ENCODE measurements around the gene DOCK3. TPM values are rescaled to one million over a fixed set of nuclear protein-coding genes. Genes with fewer than 3 reads are reported as not detected.

Gene DOCK3
- total RNA-seq, 1 experiment from 2014 or later, result 5.6 TPM

DNA sequence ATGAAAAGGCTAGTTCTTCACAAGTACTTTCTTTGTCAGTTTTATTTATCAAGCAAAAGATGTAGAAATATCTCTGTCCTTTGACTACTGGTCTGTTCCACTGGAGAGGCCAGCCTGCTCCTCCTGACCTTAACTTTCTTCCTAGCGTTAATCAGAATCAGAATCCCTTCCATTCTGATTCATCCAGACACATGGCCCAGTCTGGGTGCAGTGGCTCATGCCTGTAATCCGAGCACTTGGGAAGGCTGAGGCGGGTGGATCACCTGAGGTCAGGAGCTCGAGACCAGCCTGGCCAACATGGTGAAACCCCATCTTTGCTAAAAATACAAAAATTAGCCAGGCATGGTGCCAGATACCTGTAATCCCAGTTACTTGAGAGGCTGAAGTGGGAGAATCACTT is 678.4 kb downstream of the DOCK3 start:
- CTCF ChIA-PET, result interaction anchor here (1.0 to 1.1 kb wide), 2 partner anchors 25 to 253 kb away, joined by 3 to 5 read pairs; no protein-coding TSS in a partner anchor
- Mint-ChIP-seq H3K27ac (no peak overlapping the region), H3K27me3 (ENCODE audit: low read depth) (no peaks in the 10 kb centered on the region), H3K4me1 (0 out of 2 replicates have a peak, but pooled peaks cover 4% of the 10 kb centered on the region), H3K4me3 (no peak overlapping the region), H3K9me3 (no peaks in the 10 kb centered on the region), H3K36me3 (no peaks in the 10 kb centered on the region)
- no peak for TF ChIP-seq RORB (CRISPR knock-in tag; IDR thresholded peaks at IDR 0.05)
- TF ChIP-seq ZNF396 (CRISPR knock-in tag; IDR thresholded peaks at IDR 0.05; ENCODE audit: borderline replicate concordance), result no peak
- TF ChIP-seq, protein P1, sequence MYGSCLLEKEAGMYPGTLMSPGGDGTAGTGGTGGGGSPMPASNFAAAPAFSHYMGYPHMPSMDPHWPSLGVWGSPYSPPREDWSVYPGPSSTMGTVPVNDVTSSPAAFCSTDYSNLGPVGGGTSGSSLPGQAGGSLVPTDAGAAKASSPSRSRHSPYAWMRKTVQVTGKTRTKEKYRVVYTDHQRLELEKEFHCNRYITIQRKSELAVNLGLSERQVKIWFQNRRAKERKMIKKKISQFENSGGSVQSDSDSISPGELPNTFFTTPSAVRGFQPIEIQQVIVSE (CRISPR knock-in tag; IDR thresholded peaks at IDR 0.05; ENCODE audit: borderline replicate concordance), result no peak
- TF ChIP-seq, protein P2, sequence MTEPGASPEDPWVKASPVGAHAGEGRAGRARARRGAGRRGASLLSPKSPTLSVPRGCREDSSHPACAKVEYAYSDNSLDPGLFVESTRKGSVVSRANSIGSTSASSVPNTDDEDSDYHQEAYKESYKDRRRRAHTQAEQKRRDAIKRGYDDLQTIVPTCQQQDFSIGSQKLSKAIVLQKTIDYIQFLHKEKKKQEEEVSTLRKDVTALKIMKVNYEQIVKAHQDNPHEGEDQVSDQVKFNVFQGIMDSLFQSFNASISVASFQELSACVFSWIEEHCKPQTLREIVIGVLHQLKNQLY (CRISPR knock-in tag; IDR thresholded peaks at IDR 0.05), result no peak
- TF ChIP-seq, protein P3, sequence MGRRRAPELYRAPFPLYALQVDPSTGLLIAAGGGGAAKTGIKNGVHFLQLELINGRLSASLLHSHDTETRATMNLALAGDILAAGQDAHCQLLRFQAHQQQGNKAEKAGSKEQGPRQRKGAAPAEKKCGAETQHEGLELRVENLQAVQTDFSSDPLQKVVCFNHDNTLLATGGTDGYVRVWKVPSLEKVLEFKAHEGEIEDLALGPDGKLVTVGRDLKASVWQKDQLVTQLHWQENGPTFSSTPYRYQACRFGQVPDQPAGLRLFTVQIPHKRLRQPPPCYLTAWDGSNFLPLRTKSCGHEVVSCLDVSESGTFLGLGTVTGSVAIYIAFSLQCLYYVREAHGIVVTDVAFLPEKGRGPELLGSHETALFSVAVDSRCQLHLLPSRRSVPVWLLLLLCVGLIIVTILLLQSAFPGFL (CRISPR knock-in tag; IDR thresholded peaks at IDR 0.05; ENCODE audit: borderline replicate concordance), result no peak
- TF ChIP-seq SOX15 (CRISPR knock-in tag; IDR thresholded peaks at IDR 0.05), result no peak
- TF ChIP-seq TEAD1 (CRISPR knock-in tag; IDR thresholded peaks at IDR 0.05), result no peak
- no peak for DNase-seq (ENCODE audit: low spot score)
- POLR2A ChIA-PET, result no interaction called here
- ATAC-seq, result no peak

DNA sequence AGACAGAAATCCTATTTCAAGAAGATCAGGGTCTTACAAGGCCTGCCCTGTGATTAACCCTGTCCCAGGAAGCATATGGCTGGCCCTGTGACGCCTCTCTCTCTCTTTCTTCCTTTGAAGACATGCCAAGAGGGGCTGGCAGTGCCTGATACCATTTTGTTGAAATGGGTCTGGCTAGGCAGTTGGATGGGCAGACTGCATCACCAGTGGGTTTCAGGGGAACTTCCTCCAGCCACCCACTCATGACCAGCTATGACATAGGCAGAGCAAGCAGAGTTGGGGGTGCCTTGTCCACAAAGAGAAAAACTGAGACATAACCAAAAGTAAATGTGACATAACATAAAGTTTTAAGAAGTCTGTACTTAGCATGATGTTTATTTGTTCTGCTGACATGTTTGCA is 679.0 kb downstream of the DOCK3 start:
- ChIA-PET CTCF (no interaction called here), POLR2A (no interaction called here)
- DNase-seq (ENCODE audit: low spot score) (no peak), ATAC-seq (no peak)
- no peak overlapping the region for H3K27ac Mint-ChIP-seq
- no peak for TF ChIP-seq TEAD1 (CRISPR knock-in tag; IDR thresholded peaks at IDR 0.05)
- TF ChIP-seq, protein P4, sequence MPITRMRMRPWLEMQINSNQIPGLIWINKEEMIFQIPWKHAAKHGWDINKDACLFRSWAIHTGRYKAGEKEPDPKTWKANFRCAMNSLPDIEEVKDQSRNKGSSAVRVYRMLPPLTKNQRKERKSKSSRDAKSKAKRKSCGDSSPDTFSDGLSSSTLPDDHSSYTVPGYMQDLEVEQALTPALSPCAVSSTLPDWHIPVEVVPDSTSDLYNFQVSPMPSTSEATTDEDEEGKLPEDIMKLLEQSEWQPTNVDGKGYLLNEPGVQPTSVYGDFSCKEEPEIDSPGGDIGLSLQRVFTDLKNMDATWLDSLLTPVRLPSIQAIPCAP (CRISPR knock-in tag; IDR thresholded peaks at IDR 0.05), result no peak
- no peak for TF ChIP-seq NFE2L1 (CRISPR knock-in tag; IDR thresholded peaks at IDR 0.05)
- TF ChIP-seq FOXP1 (CRISPR knock-in tag; IDR thresholded peaks at IDR 0.05; ENCODE audit: borderline replicate concordance), result no peak
- TF ChIP-seq ZNF416 (CRISPR knock-in tag; IDR thresholded peaks at IDR 0.05), result no peak
- TF ChIP-seq, protein P5, sequence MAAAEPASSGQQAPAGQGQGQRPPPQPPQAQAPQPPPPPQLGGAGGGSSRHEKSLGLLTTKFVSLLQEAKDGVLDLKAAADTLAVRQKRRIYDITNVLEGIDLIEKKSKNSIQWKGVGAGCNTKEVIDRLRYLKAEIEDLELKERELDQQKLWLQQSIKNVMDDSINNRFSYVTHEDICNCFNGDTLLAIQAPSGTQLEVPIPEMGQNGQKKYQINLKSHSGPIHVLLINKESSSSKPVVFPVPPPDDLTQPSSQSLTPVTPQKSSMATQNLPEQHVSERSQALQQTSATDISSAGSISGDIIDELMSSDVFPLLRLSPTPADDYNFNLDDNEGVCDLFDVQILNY (CRISPR knock-in tag; IDR thresholded peaks at IDR 0.05), result no peak
- TF ChIP-seq SMAD4 (CRISPR knock-in tag; IDR thresholded peaks at IDR 0.05), result no peak
- TF ChIP-seq ZNF396 (CRISPR knock-in tag; IDR thresholded peaks at IDR 0.05; ENCODE audit: borderline replicate concordance), result no peak
- H3K9me3 Mint-ChIP-seq, result no peaks in the 10 kb centered on the region
- 0 out of 2 replicates have a peak, but pooled peaks cover 4% of the 10 kb centered on the region for H3K4me1 Mint-ChIP-seq
- H3K36me3 Mint-ChIP-seq, result no peaks in the 10 kb centered on the region
- no peaks in the 10 kb centered on the region for H3K27me3 Mint-ChIP-seq (ENCODE audit: low read depth)
- no peak overlapping the region for H3K4me3 Mint-ChIP-seq

DNA sequence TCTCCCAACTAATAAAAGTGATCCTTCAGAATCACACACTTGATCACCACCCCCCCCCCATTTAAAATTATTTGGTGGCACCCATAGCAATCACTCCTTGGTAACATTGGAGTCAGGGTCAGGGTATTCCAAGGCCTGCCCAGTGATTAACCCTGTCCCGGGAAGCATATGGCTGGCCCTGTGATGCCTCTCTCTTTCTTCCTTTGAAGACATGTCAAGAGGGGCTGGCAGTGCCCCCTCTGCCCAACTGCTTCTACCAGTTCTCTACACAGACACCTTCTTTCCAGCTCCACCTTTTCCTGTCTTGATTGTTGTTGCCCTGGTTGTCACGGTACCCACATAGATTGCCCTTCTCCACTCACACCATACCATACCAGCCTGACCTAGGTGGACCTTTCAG is 679.4 kb downstream of the DOCK3 start:
- no peaks in the 10 kb centered on the region for H3K36me3 Mint-ChIP-seq
- ChIA-PET POLR2A (no interaction called here), CTCF (interaction anchor here (1.9 kb wide), 1 partner anchor 18 kb away, joined by 8 read pairs; no protein-coding TSS in a partner anchor)
- H3K4me3 Mint-ChIP-seq, result no peak overlapping the region
- no peak overlapping the region for H3K27ac Mint-ChIP-seq
- H3K9me3 Mint-ChIP-seq, result no peaks in the 10 kb centered on the region
- no peak for DNase-seq (ENCODE audit: low spot score)
- TF ChIP-seq, protein P6, sequence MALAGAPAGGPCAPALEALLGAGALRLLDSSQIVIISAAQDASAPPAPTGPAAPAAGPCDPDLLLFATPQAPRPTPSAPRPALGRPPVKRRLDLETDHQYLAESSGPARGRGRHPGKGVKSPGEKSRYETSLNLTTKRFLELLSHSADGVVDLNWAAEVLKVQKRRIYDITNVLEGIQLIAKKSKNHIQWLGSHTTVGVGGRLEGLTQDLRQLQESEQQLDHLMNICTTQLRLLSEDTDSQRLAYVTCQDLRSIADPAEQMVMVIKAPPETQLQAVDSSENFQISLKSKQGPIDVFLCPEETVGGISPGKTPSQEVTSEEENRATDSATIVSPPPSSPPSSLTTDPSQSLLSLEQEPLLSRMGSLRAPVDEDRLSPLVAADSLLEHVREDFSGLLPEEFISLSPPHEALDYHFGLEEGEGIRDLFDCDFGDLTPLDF (CRISPR knock-in tag; IDR thresholded peaks at IDR 0.05), result no peak
- no peak for TF ChIP-seq ZNF263 (CRISPR knock-in tag; IDR thresholded peaks at IDR 0.05; ENCODE audit: low read depth)
- no peak for TF ChIP-seq ZNF219 (CRISPR knock-in tag; IDR thresholded peaks at IDR 0.05; ENCODE audit: borderline replicate concordance)
- TF ChIP-seq ATF1 (CRISPR knock-in tag; IDR thresholded peaks at IDR 0.05), result no peak
- TF ChIP-seq ZNF396 (CRISPR knock-in tag; IDR thresholded peaks at IDR 0.05; ENCODE audit: borderline replicate concordance), result no peak
- TF ChIP-seq, protein P4 (CRISPR knock-in tag; IDR thresholded peaks at IDR 0.05), result no peak
- no peak for TF ChIP-seq SOX15 (CRISPR knock-in tag; IDR thresholded peaks at IDR 0.05)
- no peaks in the 10 kb centered on the region; the same call in 1 of the 2 replicates for H3K27me3 Mint-ChIP-seq (ENCODE audit: low read depth)
- no peak for ATAC-seq
- 0 out of 2 replicates have a peak, but pooled peaks cover 4% of the 10 kb centered on the region for H3K4me1 Mint-ChIP-seq

All from WTC11 (cell line).